HG02759 (cell line): ENCODE data around the gene FAM107A.
A peak's percentile ranks its signal among the peaks of the same experiment; 100 is the strongest.

Experiments
- ATAC-seq: cut with Tn5 transposase; IDR thresholded peaks from one replicate; pipeline ENCODE4 v1.9.1; 2021; ENCODE audit warnings: mild to moderate bottlenecking, moderate library complexity; ENCODE audit not compliant: unreplicated experiment

Gene FAM107A, protein sequence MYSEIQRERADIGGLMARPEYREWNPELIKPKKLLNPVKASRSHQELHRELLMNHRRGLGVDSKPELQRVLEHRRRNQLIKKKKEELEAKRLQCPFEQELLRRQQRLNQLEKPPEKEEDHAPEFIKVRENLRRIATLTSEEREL

DNA sequence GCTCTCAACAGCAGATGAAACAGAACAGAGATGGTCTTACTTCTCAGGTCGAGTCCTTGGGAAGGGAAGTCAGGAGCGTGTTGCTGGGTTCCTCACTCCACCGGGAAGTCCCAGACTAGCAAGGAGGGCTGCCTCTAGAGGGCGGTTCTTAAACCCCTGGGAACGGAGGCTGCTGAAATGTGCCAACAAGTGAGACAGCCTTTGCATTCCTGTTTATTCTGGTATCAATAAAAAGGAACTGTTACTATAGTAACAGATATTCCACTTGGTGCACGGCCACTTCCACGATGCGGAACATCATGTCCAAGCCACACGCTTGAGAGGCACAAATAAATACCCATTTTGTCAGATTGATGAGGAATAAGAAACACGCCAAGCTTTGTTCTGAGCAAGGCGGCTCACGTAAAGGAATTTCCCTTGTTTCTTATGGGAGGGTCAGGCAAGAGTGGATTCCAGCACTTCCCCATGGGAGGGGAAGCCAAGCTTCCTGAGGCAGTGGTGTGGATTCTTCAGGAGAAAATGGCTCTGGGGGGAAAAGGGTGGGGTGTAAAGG is at the start of gene FAM107A:
TSS of gene FAM107A (minus strand) at position 123 of the 553 bp plus-strand sequence. CDS start 7,531 bp downstream, outside the sequence.
- no peak for ATAC-seq

DNA sequence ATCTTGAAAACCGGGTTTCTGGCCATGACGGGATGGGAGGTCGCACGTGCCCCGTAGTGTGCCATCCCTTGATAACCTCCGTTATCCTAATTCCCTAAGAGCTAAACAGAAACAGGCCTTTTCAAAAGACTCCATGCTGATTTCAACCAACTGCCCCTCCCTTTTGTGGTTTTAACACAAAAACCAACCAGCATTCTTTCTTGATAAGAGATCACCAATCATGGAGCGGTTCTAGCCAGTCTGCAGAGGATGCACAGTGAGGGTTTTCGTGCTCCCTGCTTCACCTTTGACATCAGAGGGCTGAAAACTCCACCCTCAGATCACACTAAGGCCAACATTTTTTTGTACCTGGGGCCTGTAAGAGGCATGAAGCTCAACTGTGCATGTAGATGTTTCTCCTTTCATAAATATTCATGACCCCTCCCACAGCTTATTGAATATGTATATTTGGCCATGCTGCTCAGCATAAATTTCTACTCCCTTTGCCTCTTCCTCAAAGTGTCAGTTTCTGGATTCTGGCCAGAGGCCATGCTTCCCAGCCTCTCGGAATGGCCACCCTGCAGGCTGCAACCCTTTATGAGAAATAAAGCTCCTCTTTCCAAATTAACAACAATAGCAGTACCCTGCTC is 48.1 kb upstream of the FAM107A start:
- no peak for ATAC-seq

DNA sequence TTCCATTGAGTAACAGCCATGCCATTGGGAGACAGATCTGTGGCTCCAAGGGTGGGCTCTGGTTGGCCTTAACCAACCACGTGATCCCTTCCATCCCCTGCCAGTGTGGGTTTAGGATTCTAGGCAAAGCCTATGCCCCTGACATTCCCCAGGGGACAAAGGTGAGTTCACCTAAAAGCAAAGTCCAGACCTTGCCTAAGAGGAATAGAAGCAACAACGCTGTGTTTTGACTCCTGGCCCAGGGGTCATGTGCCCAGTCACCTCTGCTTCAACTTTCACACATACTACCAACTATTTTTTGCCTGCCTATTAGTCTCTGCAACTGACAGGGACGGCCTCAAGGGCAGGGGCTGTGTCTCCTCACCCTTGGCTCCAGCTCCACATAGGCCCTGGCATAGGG is 47.4 kb upstream of the FAM107A start:
- ATAC-seq: no peak

DNA sequence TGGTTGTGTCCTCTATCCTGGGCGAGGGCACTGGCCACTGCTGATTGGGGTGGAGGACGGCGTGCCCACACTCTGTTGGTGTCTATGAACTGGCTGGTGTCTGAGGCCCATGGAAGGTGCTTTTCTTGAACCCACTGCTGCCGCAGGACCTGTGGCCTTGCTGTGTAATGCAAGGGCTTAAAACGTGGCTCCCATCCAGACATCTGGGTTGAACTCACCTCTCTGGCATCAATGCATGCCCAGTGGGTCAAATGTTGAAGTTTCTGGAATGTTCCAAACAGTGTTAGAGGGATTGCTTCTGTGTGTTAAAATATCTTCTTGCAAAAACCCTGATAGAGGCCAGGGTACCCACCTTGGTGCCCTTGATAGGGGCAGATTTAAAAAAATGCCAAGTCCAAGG is 46.8 kb upstream of the FAM107A start:
- no peak for ATAC-seq

DNA sequence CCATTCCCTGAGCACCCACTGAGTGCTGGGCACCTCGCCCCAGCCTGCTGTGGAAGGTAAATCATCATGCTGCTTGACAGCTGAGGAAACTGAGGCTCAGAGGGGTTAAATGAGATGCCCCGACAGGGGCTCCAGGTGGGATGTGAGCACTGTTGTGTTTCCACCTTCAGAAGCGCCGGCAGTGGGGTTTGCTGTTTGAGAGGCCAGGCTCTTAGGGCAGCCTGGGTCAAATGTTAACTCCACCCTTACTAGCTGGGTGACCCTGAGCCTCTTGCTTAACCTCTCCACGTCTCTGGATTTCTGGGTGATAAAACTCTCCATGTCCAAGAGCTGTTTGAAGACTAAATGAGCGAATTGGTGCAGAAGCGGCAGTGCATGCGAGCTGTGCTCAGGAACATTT is 46.3 kb upstream of the FAM107A start:
- no peak for ATAC-seq

DNA sequence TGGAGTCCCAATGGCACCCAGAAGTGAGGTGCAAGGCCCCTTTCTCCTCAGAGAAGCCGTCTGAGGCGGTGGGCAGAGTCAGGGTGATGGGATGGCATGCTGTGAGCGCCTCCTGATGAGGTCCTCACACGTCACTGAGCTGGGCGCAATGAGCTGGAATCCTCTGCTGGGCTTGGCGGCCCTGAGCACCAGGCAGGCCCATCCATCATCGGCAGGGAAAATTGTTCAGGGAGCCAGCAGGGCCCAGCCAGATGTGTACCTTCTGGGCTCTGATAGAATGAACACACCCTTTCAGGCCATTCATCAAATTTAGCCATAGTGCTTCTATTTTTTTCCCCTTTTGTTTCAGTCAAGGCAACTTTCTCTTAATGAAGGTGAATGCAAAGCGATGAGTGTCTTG is 45.7 kb upstream of the FAM107A start:
- ATAC-seq: no peak

DNA sequence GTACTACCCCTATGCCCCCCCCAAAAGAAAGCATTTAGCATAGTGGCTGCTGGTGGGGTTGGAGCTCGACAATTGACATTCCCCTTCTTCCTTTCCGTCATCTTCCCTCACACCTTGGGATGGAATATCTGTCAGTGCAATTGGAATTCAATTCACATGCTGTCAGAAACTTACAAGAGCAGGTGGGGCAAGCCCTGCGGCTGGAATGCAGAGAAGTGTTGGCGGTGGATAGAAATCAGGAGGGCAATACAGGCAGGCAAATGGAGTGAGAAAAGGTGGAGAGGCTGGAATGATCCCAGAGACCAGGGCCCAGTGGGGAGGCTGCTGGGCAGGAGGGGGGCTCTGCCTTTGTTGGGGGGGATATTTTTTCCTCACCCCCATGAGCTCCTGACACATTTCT is 45.2 kb upstream of the FAM107A start:
- no peak for ATAC-seq

DNA sequence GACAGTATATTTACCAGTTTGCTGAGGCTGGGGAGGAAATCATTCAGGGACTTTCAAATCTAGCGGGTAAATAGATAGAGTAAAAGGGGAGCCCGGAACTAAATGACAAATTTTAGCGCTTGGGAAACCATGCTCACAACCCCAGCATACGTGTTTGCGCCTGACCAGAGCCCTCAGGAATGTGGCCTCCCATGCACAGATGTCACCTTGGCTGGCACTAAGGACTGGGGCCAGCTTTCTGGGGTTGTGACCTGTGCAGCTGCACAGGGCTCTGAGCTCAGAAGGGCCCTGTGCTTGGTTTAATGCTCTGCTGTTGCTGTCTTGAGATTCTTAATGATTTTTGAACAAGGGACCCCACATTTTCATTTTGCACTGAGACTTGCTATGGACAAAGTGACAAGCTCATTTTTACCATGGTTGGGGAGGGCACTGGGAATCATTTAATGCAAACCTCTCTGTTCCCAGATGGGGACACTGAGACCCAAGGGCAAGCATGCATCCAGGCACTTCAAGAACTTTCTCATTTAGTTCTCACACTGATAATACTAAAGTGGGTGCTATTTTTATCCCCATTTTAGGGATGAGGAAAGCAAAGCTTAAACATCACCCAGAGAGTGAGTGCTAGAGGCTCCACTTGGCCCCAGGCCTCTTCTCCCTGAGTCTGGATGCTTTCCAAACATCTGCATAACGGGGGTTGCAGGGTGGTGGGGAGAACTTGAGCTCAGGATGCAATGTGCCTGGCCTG is 44.1 kb upstream of the FAM107A start:
- no peak for ATAC-seq

DNA sequence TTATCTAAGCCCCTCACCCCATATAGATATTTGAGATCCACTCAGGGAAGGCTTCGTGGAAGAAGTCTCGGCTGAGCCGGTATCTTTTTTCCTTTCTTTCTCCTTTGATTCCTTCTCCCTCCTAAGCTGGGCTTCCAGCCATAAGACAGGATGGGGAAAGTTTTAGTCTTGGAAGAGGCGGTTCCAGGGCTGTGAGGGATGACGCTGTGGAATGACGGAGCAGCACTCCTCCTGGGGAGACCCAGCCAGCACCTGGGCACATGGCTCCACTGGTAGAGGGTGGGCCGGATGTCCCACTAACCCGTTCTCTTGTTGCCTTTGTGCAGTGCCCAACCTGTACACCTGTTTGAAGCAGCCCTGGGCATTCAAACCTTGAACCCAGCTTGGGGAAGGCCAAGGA is 43.2 kb upstream of the FAM107A start:
- no peak for ATAC-seq

DNA sequence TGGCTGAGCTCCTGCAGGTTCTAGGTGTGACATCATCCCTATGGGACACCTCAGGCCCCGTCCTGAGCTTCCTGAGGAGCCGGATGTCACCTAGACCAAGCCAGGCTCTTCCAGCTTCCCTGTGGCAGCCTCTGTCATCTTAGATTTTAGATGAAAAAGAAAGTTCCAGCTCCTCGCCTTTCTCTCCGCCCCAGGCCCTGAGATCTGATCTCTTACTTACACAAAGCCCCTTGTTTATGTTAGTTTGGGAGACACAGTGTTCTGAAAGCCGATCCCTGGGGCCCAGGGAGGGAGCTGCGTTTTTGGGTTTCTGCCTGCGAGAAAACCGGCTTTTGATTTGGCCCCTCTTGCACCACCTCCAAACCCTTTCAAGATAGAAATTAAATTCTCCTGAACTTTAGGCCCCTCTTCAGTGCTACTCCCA is 40.2 kb upstream of the FAM107A start:
- no peak for ATAC-seq

DNA sequence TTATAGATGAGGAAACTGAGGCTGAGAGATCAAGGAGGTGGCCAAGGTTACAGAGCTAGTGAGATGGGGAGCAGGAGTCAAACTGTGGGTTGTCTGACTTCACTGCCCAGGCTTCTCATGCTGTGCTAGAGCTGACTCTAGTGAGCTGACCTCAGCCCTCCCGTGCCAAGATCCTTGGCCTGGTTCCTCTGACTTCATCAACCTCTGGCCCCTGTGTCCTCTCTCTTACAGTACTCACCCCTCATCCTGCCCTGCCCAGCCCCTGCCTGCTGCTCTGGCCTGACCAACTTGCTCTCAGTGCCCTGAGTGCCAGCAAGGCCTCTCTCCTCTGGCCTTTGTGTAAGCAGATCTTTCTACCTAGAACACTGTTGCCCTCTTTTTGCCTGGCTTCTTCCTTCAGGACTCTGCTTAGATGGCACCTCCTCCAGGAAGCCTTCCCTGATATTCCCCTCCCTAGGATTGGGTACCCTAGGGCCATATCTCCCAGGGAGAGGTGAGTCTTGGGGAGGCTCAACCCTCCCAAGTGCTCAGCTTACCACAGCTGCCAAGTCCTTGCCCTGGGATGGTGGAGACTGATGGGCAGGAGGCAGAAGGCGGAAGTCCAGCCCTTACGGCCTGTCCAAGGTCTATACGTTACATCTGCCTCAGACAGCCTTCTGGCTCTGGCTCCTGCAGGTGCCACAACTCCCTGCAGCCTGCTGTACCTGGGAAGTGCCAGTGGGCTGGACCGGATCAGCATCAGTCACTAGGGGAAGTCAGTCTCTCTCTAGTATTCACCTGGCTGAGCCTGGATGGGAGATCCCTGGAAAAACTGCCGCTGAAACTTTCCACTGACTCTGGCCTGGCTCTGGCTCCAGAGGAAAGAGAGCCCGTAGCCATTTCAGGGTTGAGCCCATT is 36.3 kb upstream of the FAM107A start:
- ATAC-seq: no peak

DNA sequence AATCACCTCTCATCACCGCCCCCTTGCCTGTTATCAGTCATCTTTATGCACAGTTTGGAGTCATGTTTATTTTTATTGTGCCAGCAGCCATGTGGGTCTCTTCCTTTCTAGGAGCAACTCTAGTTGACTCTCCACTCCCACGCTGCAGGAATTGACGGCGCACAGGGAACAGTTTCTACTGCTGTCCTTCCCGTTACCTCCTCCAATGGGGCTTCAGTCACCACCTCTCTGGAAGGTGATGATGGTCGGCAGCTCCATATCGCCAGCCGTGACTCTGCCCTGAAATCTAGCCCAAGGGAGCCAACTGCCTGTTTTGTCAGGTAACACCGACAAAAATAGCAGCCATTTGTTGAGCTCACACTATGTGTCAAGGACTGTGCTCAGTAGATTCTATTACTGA is 35.6 kb upstream of the FAM107A start:
- ATAC-seq: no peak

DNA sequence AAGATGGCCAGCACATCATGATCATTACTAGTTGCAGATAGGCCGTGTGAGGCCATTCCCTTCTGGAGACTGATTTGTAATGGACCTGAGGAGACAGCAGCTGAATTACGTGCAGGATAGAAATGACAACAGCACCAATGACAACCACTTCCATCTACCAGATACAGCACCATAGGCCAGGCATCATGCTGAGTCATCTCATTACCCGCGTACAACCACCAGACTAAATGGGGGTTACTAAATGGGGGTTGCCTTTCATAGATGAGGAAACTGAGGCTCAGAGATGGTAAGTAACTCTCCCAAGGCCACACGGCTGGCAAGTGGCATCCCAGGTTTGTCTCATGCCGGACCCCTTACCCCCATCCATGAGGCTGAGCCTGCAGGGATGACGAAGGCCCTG is 32.8 kb upstream of the FAM107A start:
- ATAC-seq: peak; percentile 66

DNA sequence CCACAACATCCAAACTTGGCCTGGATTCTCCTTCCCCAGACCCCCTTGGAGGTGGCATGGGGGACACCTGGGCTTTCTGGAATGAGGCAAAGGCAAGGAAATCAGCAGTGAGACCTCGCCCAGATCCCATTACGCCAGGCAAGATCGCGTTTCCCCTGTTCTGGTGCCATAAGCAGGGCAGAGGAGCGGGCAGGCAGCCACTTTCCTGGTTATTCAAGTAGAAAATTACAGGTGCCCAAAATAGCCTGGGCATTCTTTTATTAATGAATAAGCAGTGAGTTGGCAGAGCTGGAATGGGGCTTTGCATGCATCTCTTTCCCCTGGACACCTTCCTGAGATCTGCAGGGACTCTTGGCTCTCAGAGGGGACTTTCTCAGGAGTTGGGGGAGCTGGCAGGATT is 31.5 kb upstream of the FAM107A start:
- no peak for ATAC-seq

DNA sequence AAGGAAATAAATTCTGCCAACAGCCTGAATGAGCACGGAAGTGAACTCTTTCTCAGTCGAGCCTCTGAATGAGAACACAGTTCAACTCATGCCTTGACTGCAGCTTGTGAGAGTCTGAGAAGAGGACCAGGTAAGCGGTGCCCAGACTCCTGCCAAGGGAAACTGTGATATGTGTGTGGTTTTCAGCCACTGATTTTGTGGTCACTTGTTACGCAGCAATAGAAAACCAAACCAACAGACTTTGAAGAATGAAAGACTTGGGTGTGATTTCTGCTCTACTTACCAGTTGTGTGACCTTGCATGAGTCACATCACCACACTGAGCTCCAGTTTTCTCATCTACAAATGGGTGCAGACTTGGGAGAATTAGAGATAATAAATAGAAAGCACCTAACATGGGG is 30.6 kb upstream of the FAM107A start:
- no peak for ATAC-seq

DNA sequence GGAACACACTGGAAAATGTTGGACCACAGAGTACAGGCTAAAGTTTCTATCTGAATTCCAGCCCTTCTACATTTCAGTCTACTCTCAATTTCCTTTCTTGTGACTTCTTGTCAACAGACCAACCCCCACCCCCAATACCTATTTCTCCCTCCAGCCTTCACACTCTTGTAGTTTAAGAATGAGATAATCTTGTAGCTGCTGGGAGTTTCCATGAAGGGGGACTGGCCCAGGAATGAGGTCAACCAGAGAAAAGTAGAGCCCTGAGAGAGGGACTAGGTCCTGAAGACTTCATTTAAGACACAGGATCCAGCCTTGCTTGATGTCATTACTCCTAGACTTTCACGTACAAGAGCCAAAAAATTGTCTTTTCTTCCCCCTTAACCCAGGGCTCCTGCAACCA is 29.5 kb upstream of the FAM107A start:
- ATAC-seq: no peak

DNA sequence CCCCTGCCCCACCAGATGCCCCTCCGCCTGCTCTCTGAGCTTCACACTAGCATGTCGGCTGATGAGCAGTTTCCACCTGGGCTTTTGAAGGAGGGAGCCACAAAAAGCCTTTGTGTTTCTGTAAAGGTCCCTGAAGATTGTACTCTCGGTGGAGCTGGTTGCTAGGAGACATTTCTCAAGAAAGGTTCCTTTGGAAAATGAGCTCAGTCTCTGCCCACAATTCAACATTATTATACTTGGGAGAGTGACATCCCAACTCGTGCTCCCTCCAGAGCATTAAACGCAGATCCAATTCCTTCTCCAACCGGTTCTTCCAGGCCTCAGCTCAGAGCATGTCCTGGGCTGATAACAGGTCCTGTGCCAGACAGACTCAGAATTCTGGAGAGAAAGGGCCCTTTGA is 26.8 kb upstream of the FAM107A start:
- no peak for ATAC-seq

DNA sequence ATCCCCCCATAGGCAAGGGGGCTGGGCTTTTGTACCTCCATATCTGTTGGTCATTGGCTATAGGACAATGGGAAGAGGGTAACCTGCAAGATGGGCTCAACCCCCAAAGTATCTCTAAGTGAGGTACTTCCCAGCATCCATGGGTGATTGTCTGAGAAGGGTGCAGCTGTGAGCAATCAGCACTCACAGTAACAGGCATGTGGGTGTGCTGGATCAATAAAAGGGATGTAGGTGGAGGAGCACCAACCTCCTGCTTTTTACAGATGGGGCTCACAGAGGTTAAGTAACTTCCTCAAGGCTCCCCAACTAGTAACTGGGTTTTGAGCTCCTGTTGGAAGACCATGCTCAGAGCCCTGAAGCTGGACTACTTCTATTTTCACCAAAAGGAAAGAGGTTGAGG is 26.4 kb upstream of the FAM107A start:
- no peak for ATAC-seq

DNA sequence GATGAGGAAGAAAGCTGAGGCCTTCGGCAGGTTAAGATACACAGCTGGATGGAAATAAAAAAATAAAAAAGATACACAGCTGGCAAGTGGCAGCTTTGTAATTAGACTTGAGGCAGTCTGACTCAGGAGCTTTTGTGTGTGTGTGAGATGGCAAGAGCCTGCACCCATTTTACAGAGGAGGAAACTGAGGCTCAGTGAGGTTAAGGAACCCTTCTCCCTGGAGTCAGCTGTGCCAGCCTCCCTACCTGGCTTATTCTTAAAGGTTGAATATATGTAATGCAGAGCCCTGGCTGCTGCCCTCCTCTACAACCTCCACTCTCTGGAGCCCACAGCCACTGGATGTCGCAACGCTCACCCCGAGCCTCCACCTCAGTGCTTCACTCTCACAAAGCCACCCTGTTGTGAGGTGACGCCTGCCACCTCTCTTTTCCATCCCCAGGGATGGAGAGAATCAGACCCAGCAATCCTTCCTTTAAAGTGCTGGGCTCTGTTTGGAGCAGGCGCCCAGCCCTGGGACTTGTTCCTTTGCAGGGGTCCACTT is 20.6 kb upstream of the FAM107A start:
- ATAC-seq: no peak

DNA sequence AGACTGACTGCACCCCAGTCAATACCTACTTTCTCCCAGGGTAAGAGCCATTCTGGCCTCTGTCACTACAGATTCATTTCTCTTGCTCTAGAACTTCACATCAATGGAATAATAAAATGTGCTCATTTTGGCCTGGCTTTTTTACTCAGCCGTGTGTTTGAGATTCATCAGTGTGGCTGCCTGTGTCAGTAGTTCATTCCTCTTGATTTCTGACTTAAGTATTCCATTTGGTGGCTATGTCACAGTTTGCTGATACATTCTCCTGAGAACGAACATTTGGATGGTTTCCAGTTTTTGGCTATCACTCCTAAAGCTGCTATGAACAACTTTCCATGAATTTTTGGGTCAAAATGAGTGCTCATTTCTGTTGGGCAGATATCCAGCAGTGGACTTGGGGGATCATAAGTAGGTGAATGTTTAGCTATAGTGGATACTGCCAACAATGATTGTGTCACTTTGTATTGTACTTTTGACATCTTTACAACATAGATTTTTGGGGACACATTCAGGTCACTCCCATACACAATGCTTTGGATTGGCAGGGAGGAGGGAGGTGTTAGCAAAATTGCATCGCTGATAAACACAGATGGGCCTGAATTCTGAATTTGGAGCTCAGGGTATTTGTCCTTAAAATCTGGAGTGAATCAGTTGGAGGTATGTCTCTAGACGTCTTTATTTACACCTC is 19.8 kb upstream of the FAM107A start:
- no peak for ATAC-seq
